HG03095 (cell line): ENCODE results near the gene CNGA3.

Source experiments
- ATAC-seq: cut with Tn5 transposase; IDR thresholded peaks from one replicate; pipeline ENCODE4 v1.9.1; 2021; ENCODE audit warnings: moderate library complexity; ENCODE audit not compliant: unreplicated experiment

Gene CNGA3

GRCh38 chr2:98438190-98439133 is 92.2 kb downstream of the CNGA3 start:
- peak; percentile 93 for ATAC-seq

- no peak for ATAC-seq
Observed at GRCh38 chr2:98441706-98442450, 95.6 kb downstream of the CNGA3 start.

- ATAC-seq: no peak
Observed at GRCh38 chr2:98442488-98442887, 96.2 kb downstream of the CNGA3 start.

- peak; percentile 64 for ATAC-seq
Observed at GRCh38 chr2:98444436-98445176, 98.3 kb downstream of the CNGA3 start, which contains the start of gene INPP4A. Gene INPP4A (plus strand): TSS chr2:98444858. CDS start chr2:98520049, 75,191 bp downstream.

- no peak for ATAC-seq
Observed at GRCh38 chr2:98445177-98445682, 99.0 kb downstream of the CNGA3 start.

- no peak for ATAC-seq
Observed at GRCh38 chr2:98445683-98446581, 99.7 kb downstream of the CNGA3 start.

- ATAC-seq: no peak
Observed at GRCh38 chr2:98446850-98447249, 100.6 kb downstream of the CNGA3 start.
